ENCODE data around the gene BTBD7. TPM values are rescaled to one million over a fixed set of nuclear protein-coding genes. Genes with fewer than 3 reads are reported as not detected.

BTBD7 gene
- total RNA-seq, 1 experiment from 2014 or later, result 30.8 TPM

- RAD21 ChIA-PET (ENCODE audit: low non-redundant PET in 1 of 2, low total read pairs in 2 of 2, uncharacterized antibody in 2 of 2, unreplicated experiment in 2 of 2), result no interaction called here
- H3K79me2 ChIP-seq (ENCODE audit: insufficient read depth, low read length), result peaks cover 28% of the 10 kb centered on the region
- no peak overlapping the region for H2AFZ ChIP-seq (ENCODE audit: low read depth, low read length, poor library complexity, severe bottlenecking)
- ATAC-seq (no peak), DNase-seq (ENCODE audit: low read depth, low spot score) (no peak)
- H4K20me1 ChIP-seq (ENCODE audit: insufficient read depth), result no peaks in the 10 kb centered on the region
- H3K4me1 ChIP-seq (ENCODE audit: control insufficient read depth in 1 of 2, insufficient read depth in 2 of 2, low read length in 2 of 2), result peaks cover 4 to 9% of the 10 kb centered on the region in 2 experiments
- no peak overlapping the region for H3K9ac ChIP-seq (ENCODE audit: low read length)
- H3K4me2 ChIP-seq (ENCODE audit: low read length), result no peak overlapping the region
- no peak overlapping the region for H3K4me3 ChIP-seq (replicated peaks in 1 of 2; ENCODE audit: low read depth in 1 of 2, low read length in 2 of 2)
- no peak overlapping the region for H3K27ac ChIP-seq (ENCODE audit: low read depth, low read length)
- H3K9me2 ChIP-seq (ENCODE audit: insufficient read depth), result no peaks in the 10 kb centered on the region
- BruUV-seq (replicated peaks), result no TSS peak
- TF ChIP-seq CBX3 (IDR thresholded peaks at IDR 0.05; ENCODE audit: low read depth) (no peak), JUND (IDR thresholded peaks at IDR 0.05) (no peak), MAX (IDR thresholded peaks at IDR 0.05) (no peak), POLR2A (IDR thresholded peaks at IDR 0.05; ENCODE audit: borderline replicate concordance, extremely low read depth, insufficient read depth, insufficient read length) (no peak), RAD21 (IDR thresholded peaks at IDR 0.05; ENCODE audit: low read depth) (no peak), EZH2phosphoT487 (IDR thresholded peaks at IDR 0.05; ENCODE audit: borderline replicate concordance) (no peak), ZBTB33 (IDR thresholded peaks at IDR 0.05; ENCODE audit: extremely low read depth, insufficient replicate concordance, low read length) (no peak), SP1 (IDR thresholded peaks at IDR 0.05; ENCODE audit: low read depth) (no peak), TCF7L2 (IDR thresholded peaks at IDR 0.05; ENCODE audit: borderline replicate concordance, extremely low read depth, insufficient read depth, insufficient read length) (no peak), POLR2AphosphoS5 (IDR thresholded peaks at IDR 0.05; ENCODE audit: low read depth, low read length) (no peak), EZH2 (IDR thresholded peaks at IDR 0.05) (no peak), REST (IDR thresholded peaks at IDR 0.05; ENCODE audit: low read depth) (no peak), ELF1 (IDR thresholded peaks at IDR 0.05; ENCODE audit: borderline replicate concordance, low read depth) (no peak), CTCF (IDR thresholded peaks at IDR 0.05 in 2 of 3, conservative IDR thresholded peaks at IDR 0.05 in 1 of 3; ENCODE audit: borderline replicate concordance in 1 of 3, insufficient read depth in 1 of 3, low read depth in 2 of 3, low read length in 2 of 3) (no peak), ZNF274 (IDR thresholded peaks at IDR 0.05; ENCODE audit: low read depth, low read length) (no peak), SIN3A (IDR thresholded peaks at IDR 0.05; ENCODE audit: low read depth) (no peak), CEBPB (IDR thresholded peaks at IDR 0.05; ENCODE audit: low read depth) (no peak), FOSL1 (IDR thresholded peaks at IDR 0.05; ENCODE audit: low read depth) (no peak), SRF (IDR thresholded peaks at IDR 0.05; ENCODE audit: low read depth) (no peak), ATF3 (IDR thresholded peaks at IDR 0.05) (no peak)
- intact Hi-C loops (cut with micrococcal nuclease), result no loop called here
- CTCF ChIA-PET, result no interaction called here
- POLR2A ChIA-PET, result no interaction called here
- H3K9me3 ChIP-seq (ENCODE audit: control insufficient read depth in 1 of 2, insufficient read depth in 1 of 2, low read depth in 1 of 2, low read length in 2 of 2), result no peaks in the 10 kb centered on the region
- H3K36me3 ChIP-seq (ENCODE audit: control insufficient read depth in 1 of 2, insufficient read depth in 2 of 2, low read length in 2 of 2), result peaks cover 18 to 27% of the 10 kb centered on the region in 2 experiments
- H3K27me3 ChIP-seq (ENCODE audit: insufficient read depth, low read length), result no peaks in the 10 kb centered on the region
Observed at GRCh38 chr14:93212432-93212831, 120.4 kb downstream of the BTBD7 start.
